Cardiac septum (tissue), 1 donor: Measurements from ENCODE around the gene BAIAP3. TPM values are rescaled to one million over a fixed set of nuclear protein-coding genes. Genes with fewer than 3 reads are reported as not detected.

Experiments used
- total RNA-seq: library from RNA; stranded (reverse); fragmentation: NEBNext Ultra II Directional; extraction: Animal tissue kit (Norgen Biotek cat#: 25700); gene quantifications from one replicate; pipeline ENCODE4 v1.2.1, GENCODE V29; 2021
- donor health status: DM: no; HTN: no; CAD: no.

The BAIAP3 gene
- total RNA-seq, 1 donor from 2014 or later, result 3.8 TPM

Other genes with a start within 250 kb of the BAIAP3 start
- gene C1QTNF8, start 237.4 kb upstream of the BAIAP3 start, total RNA-seq, result not detected
- 4.7 TPM for gene CACNA1H, start 180.5 kb upstream of the BAIAP3 start, total RNA-seq
- gene TPSG1, start 108.4 kb upstream of the BAIAP3 start, total RNA-seq, result not detected
- gene TPSB2, start 103.5 kb upstream of the BAIAP3 start, total RNA-seq, result 5.5 TPM
- 4.1 TPM for gene TPSAB1, start 92.9 kb upstream of the BAIAP3 start, total RNA-seq
- gene TPSD1, start 77.6 kb upstream of the BAIAP3 start, total RNA-seq, result not detected
- gene UBE2I, start 24.0 kb upstream of the BAIAP3 start, total RNA-seq, result 86.6 TPM
- 55.0 TPM for gene TSR3, start 18.2 kb downstream of the BAIAP3 start, total RNA-seq
- gene GNPTG, start 18.3 kb downstream of the BAIAP3 start, total RNA-seq, result 32.3 TPM
- 7.4 TPM for gene UNKL, start 81.1 kb downstream of the BAIAP3 start, total RNA-seq
- gene UQCC4, start 87.1 kb downstream of the BAIAP3 start, total RNA-seq, result 11.6 TPM
- gene PERCC1, start 97.4 kb downstream of the BAIAP3 start, total RNA-seq, result not detected
- 0.94 TPM for gene CCDC154, start 110.9 kb downstream of the BAIAP3 start, total RNA-seq
- 39.8 TPM for gene CLCN7, start 141.4 kb downstream of the BAIAP3 start, total RNA-seq
- gene PTX4, start 155.3 kb downstream of the BAIAP3 start, total RNA-seq, result not detected
- gene TELO2, start 159.7 kb downstream of the BAIAP3 start, total RNA-seq, result 17.7 TPM
- 19.8 TPM for gene TMEM204, start 200.0 kb downstream of the BAIAP3 start, total RNA-seq